Small intestine (tissue), 7 donors: Measurements from ENCODE around the gene LRCH2. TPM values are rescaled to one million over a fixed set of nuclear protein-coding genes. Genes with fewer than 3 reads are reported as not detected.

ENCODE experiments used
- DNase-seq, 2 donors: peaks; one replicate each; pipeline versions ENCODE4 v3.0.0 to v3.0.0-alpha.2; 2013
- FAIRE-seq: peaks from 2 replicates; lab custom pipeline; 2012; peaks lifted over from hg19 to GRCh38; lab: Jason Lieb, UNC
- H3K27ac ChIP-seq, 3 donors: one replicate each; pipeline ENCODE4 v1.5.1; 2013; ENCODE audit warnings: low read length in 2 of 3, mild to moderate bottlenecking in 2 of 3, control low read depth in 1 of 3, inconsistent platforms in 1 of 3, low read depth in 1 of 3, moderate library complexity in 1 of 3
- H3K27me3 ChIP-seq, 3 donors: one replicate each; pipeline ENCODE4 v1.6.1; 2013; ENCODE audit warnings: low read length in 3 of 3, inconsistent platforms in 1 of 3; ENCODE audit not compliant: control insufficient read depth in 3 of 3, insufficient read depth in 3 of 3
- H3K36me3 ChIP-seq, 3 donors: one replicate each; pipeline ENCODE4 v1.6.1; 2013; ENCODE audit warnings: low read length in 3 of 3, inconsistent platforms in 1 of 3, low read depth in 1 of 3, mild to moderate bottlenecking in 1 of 3, moderate library complexity in 1 of 3; ENCODE audit not compliant: control insufficient read depth in 3 of 3, insufficient read depth in 2 of 3
- H3K4me1 ChIP-seq, 3 donors: one replicate each; pipeline ENCODE4 v1.6.1; 2013; ENCODE audit warnings: low read length in 2 of 3, inconsistent platforms in 1 of 3, low read depth in 1 of 3, mild to moderate bottlenecking in 1 of 3, moderate library complexity in 1 of 3; ENCODE audit not compliant: control insufficient read depth in 3 of 3, insufficient read depth in 2 of 3
- H3K4me3 ChIP-seq, 3 donors: one replicate each; pipeline ENCODE4 v1.5.1; 2013; ENCODE audit warnings: low read length in 3 of 3, control low read depth in 1 of 3, inconsistent platforms in 1 of 3, low read depth in 1 of 3, mild to moderate bottlenecking in 1 of 3, moderate library complexity in 1 of 3
- H3K9me3 ChIP-seq, 2 donors: one replicate each; pipeline ENCODE4 v1.6.1; 2013; ENCODE audit warnings: low read depth in 1 of 2, low read length in 1 of 2; ENCODE audit not compliant: control insufficient read depth in 2 of 2, insufficient read depth in 1 of 2
- WGBS, 3 donors: extraction: QIAGEN DNeasy Blood & Tissue Kit; methylation state at CpG; one replicate each; pipeline ENCODE4 v1.1.7; 2013; 5-methylcytosine and 5-hydroxymethylcytosine counted together
- polyA plus RNA-seq, 4 donors: library from polyadenylated mRNA; stranded (reverse) in 3 of 4; unstranded in 1 of 4; fragments of 200-250 nt in 3 of 4; fragments of 120-200 nt in 1 of 4; gene quantifications; one replicate each; pipeline versions ENCODE4 v1.2.1 to v1.2.3, GENCODE V29; 2013
- donor health status: healthy with polysubstance abuse.
- donor health status: control.
- donor health status: control.
- donor health status: Bipolar disorder and iron deficiency.
- donor health status: healthy.

LRCH2 gene
- polyA plus RNA-seq, 4 donors = 0.54 to 1.5 (median 1.1) TPM; not detected in 1

GRCh38 chrX:115089419-115089818 is 144.5 kb downstream of the LRCH2 start:
- FAIRE-seq (no peak), DNase-seq (no peak)
- peaks cover 0 to 3% of the 10 kb centered on the region in 2 donors for H3K9me3 ChIP-seq
- no peaks in the 10 kb centered on the region for H3K4me1 ChIP-seq
- WGBS, 3 donors = 40 to 88% (median 66%) methylated on average over 1 of the region's 1 CpG
- no peak overlapping the region for H3K27ac ChIP-seq
- no peak overlapping the region for H3K4me3 ChIP-seq
- no peaks in the 10 kb centered on the region for H3K36me3 ChIP-seq
- H3K27me3 ChIP-seq = no peaks in the 10 kb centered on the region

- Histone ChIP-seq H3K4me1 (no peaks in the 10 kb centered on the region), H3K36me3 (no peaks in the 10 kb centered on the region), H3K27me3 (no peaks in the 10 kb centered on the region), H3K4me3 (no peak overlapping the region), H3K27ac (no peak overlapping the region), H3K9me3 (no peaks in the 10 kb centered on the region)
- FAIRE-seq = no peak
- 67 to 94% (median 85%) methylated on average over 8 to 27 of the region's 27 CpGs for WGBS, 3 donors
- no peak for DNase-seq
These were observed 165.0 kb downstream of the LRCH2 start for GRCh38 chrX:115068896-115069295.

GRCh38 chrX:115067812-115068211 is 166.1 kb downstream of the LRCH2 start:
- Histone ChIP-seq H3K27me3 (no peaks in the 10 kb centered on the region), H3K4me3 (no peak overlapping the region), H3K36me3 (no peaks in the 10 kb centered on the region), H3K27ac (no peak overlapping the region), H3K4me1 (no peaks in the 10 kb centered on the region), H3K9me3 (peaks cover 0 to 2% of the 10 kb centered on the region in 2 donors)
- WGBS, 3 donors = 37 to 87% (median 56%) methylated on average over 2 of the region's 2 CpGs
- FAIRE-seq = no peak
- DNase-seq = no peak

- H3K36me3 ChIP-seq = no peaks in the 10 kb centered on the region
- H3K9me3 ChIP-seq = peaks cover 0 to 2% of the 10 kb centered on the region in 2 donors
- H3K27ac ChIP-seq = no peak overlapping the region
- DNase-seq (no peak), FAIRE-seq (no peak)
- H3K4me1 ChIP-seq = no peaks in the 10 kb centered on the region
- H3K4me3 ChIP-seq = no peak overlapping the region
- no peaks in the 10 kb centered on the region for H3K27me3 ChIP-seq
These were observed 168.6 kb downstream of the LRCH2 start for GRCh38 chrX:115065304-115065703.

Other genes starting within 250 kb of the LRCH2 start
- under 1 TPM in 2 of 4 donors, not detected in 2; 0.06 to 0.46 TPM for gene IL13RA2, start 216.5 kb downstream of the LRCH2 start, polyA plus RNA-seq
- gene RBMXL3, start 44.7 kb downstream of the LRCH2 start, polyA plus RNA-seq = not detected
- gene LUZP4, start 55.6 kb upstream of the LRCH2 start, polyA plus RNA-seq = not detected